ENCODE results near the gene DBF4B.

Gene DBF4B

DNA sequence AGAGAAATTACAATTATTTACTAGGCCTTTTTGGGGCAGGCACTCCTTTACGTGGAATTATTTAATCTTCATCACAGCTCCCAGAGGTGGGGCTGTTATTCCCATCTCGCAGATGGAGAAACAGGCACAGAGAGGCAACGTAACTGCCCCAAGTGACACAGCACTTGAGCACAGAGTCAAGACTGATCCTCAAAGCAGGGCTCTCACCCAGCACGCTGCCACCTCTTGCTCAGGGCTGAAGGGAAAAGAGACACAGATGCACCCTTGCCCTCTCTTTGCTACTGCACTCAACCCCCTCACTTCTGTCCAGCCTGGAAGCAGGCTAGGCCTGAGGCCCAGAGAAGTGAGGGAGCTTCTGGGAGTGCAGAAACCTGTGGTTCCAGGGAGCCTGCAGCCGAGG lies 54.7 kb downstream of the DBF4B start:
- H3K4me3 Mint-ChIP-seq: no peak overlapping the region
- no peaks in the 10 kb centered on the region for H3K36me3 Mint-ChIP-seq
- DNase-seq (ENCODE audit: low spot score in 2 of 2): no peak
- peaks cover 5% of the 10 kb centered on the region for H3K4me1 Mint-ChIP-seq
- H3K27ac Mint-ChIP-seq: no peak overlapping the region
- ATAC-seq: no peak
- H3K9me3 Mint-ChIP-seq: no peaks in the 10 kb centered on the region

GRCh38 chr17:44765965-44766364 lies 57.5 kb downstream of the DBF4B start:
- no peak for DNase-seq (ENCODE audit: low spot score in 2 of 2)
- Mint-ChIP-seq H3K4me1 (peaks cover 5% of the 10 kb centered on the region), H3K4me3 (no peak overlapping the region), H3K27ac (no peak overlapping the region), H3K36me3 (no peaks in the 10 kb centered on the region), H3K9me3 (no peaks in the 10 kb centered on the region)
- no peak for ATAC-seq

- no peak for ATAC-seq
- H3K27ac Mint-ChIP-seq: peak overlapping the region; percentile 43
Measured at GRCh38 chr17:44766409-44767038, 58.1 kb downstream of the DBF4B start.

DNA sequence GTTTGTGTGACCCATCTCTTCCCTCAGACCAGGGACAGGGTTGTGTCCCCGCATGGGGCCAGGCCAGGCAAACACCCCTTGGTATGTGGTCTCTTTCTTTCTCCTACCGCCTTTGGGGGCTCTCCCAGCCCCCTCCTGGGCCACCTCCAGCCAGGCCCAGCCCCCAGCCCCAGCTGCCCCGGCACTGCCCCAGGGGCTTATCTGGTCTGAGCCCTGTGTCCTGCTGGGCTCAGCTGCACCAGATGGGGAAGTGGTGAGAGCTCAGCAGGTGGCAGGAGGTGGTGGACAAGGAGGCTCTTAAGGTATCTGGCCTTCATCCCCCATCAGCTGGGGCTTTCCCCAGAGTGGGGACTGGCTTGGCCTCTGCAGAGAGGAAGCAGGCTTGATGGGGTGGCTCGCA lies 59.0 kb downstream of the DBF4B start:
- Mint-ChIP-seq H3K4me3 (no peak overlapping the region), H3K36me3 (no peaks in the 10 kb centered on the region), H3K9me3 (no peaks in the 10 kb centered on the region), H3K4me1 (peaks cover 5% of the 10 kb centered on the region), H3K27ac (no peak overlapping the region)
- DNase-seq (ENCODE audit: low spot score in 2 of 2) (no peak), ATAC-seq (no peak)

More at GRCh38 chr17:44766409-44767038, 58.1 kb downstream of the DBF4B start:
- Mint-ChIP-seq H3K4me1 (peaks cover 5% of the 10 kb centered on the region), H3K36me3 (no peaks in the 10 kb centered on the region), H3K9me3 (no peaks in the 10 kb centered on the region), H3K4me3 (no peak overlapping the region)
- DNase-seq (ENCODE audit: low spot score in 2 of 2): no peak

- H3K4me3 Mint-ChIP-seq: no peak overlapping the region
- H3K9me3 Mint-ChIP-seq: no peaks in the 10 kb centered on the region
- no peak for ATAC-seq
- no peak overlapping the region for H3K27ac Mint-ChIP-seq
- no peak for DNase-seq (ENCODE audit: low spot score in 2 of 2)
- H3K36me3 Mint-ChIP-seq: no peaks in the 10 kb centered on the region
- peaks cover 6% of the 10 kb centered on the region for H3K4me1 Mint-ChIP-seq
Measured at GRCh38 chr17:44768505-44769142, 60.2 kb downstream of the DBF4B start.

DNA sequence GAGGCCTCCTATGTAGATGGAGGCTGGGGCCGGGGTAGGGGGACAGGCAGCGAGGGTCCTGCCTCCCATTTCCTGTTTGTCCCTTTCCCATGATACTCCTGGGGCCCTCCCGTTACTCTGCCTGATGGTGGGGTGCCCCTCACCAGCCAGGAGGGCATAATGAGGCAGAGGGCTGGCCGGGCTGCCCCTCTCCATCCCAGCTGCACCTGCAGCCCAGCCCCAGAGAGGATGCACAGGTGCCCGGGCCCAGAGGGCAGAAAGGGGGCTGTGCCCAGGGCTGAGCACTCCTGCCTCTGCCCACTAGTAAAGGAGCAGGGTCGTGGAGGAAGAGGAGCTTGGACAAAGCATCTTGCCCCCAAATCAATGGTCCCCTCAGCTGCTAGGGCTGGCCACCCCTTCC lies 60.8 kb downstream of the DBF4B start:
- Mint-ChIP-seq H3K27ac (no peak overlapping the region), H3K4me1 (peaks cover 11% of the 10 kb centered on the region), H3K4me3 (no peak overlapping the region), H3K9me3 (no peaks in the 10 kb centered on the region), H3K36me3 (no peaks in the 10 kb centered on the region)
- no peak for DNase-seq (ENCODE audit: low spot score in 2 of 2)
- ATAC-seq: no peak

DNA sequence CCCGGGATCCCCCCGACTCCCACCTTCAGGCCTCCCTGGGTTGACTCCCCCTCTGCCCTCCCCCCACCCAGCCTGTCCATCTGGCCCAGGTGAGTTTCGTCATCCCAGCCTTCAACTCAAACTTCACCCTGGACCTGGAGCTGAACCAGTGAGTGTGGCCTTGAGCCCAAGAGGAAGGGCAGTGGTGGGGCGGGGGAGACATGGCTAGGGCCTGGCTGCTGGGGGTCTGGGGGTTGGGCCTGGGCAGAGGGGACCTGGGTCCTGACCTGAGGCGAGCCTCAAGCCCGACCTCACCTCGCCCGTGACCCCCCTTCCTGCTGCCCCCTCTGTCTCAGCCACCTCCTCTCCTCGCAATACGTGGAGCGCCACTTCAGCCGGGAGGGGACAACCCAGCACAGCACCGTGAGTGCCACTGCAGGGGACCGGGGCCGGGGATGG lies 61.2 kb downstream of the DBF4B start:
- Mint-ChIP-seq H3K36me3 (no peaks in the 10 kb centered on the region), H3K9me3 (no peaks in the 10 kb centered on the region), H3K4me1 (peaks cover 13% of the 10 kb centered on the region), H3K4me3 (no peak overlapping the region), H3K27ac (no peak overlapping the region)
- DNase-seq (ENCODE audit: low spot score in 2 of 2): no peak
- ATAC-seq: no peak

DNA sequence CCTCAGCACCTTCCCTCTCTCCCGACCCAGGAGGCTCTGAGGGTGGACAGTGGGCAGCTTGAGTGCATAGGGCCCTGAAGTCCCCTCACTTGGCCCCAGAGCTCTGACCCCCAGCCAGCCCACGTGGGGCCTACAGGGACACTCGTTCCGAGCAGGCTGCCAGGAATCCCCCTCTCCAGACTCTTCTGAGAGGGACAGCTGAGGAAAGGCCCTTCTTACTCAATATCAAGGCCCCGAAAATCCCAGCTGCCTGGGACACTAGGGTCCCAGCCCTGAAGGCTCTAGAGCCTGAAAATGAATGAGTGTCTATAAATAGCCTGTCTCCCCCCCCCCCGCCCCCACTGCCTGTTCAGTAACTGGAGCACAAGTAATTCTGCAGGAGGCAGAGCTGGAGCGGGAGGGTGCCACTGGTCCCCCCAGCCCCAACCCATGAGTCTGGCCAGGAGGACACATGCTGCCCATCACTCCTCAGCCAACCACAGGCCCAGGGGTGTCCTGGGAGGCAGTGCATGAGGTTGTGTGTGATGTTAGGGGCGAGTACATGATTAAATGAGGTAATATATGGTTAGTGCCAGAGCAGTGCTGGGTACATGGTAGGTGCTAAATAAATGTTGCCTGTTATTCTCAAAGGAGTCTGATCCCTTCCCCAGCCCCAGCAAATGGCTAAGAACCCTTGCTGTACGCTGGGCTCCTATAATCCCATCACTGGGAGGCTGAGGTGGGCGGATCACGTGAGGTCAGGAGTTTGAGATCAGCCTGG lies 61.9 kb downstream of the DBF4B start:
- Mint-ChIP-seq H3K27ac (no peak overlapping the region), H3K36me3 (no peaks in the 10 kb centered on the region), H3K9me3 (no peaks in the 10 kb centered on the region), H3K4me3 (no peak overlapping the region), H3K4me1 (peaks cover 18% of the 10 kb centered on the region)
- DNase-seq (ENCODE audit: low spot score in 2 of 2): no peak
- ATAC-seq: no peak

GRCh38 chr17:44772308-44773045 lies 64.0 kb downstream of the DBF4B start:
- Mint-ChIP-seq H3K4me3 (no peak overlapping the region), H3K27ac (no peak overlapping the region), H3K36me3 (no peaks in the 10 kb centered on the region), H3K9me3 (no peaks in the 10 kb centered on the region), H3K4me1 (peaks cover 30% of the 10 kb centered on the region)
- no peak for DNase-seq (ENCODE audit: low spot score in 2 of 2)
- ATAC-seq: no peak

DNA sequence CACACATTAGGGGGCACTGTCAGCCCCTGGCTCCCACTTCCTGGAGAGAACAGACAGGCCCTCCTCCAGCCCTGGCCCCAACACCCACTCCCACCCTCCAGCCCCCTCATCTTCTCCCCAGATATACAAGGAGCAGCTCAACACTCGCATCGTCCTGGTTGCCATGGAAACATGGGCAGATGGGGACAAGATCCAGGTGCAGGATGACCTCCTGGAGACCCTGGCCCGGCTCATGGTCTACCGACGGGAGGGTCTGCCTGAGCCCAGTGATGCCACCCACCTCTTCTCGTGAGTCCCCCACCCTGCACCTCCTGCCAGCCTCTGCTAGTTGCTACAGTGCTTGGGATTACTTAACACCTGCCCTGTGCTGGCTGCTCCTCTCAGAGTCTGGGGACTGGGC lies 64.7 kb downstream of the DBF4B start:
- Mint-ChIP-seq H3K9me3 (no peaks in the 10 kb centered on the region), H3K4me3 (no peak overlapping the region), H3K4me1 (peaks cover 25% of the 10 kb centered on the region), H3K27ac (no peak overlapping the region), H3K36me3 (no peaks in the 10 kb centered on the region)
- ATAC-seq: no peak
- DNase-seq (ENCODE audit: low spot score in 2 of 2): no peak

- H3K36me3 Mint-ChIP-seq: no peaks in the 10 kb centered on the region
- peak overlapping the region; percentile 84 for H3K4me3 Mint-ChIP-seq
- H3K27ac Mint-ChIP-seq: no peak overlapping the region
- peak; percentile 97 to 98 for DNase-seq (ENCODE audit: low spot score in 2 of 2)
- ATAC-seq: peak; percentile 57
- peaks cover 29% of the 10 kb centered on the region for H3K4me1 Mint-ChIP-seq
- no peaks in the 10 kb centered on the region for H3K9me3 Mint-ChIP-seq
Measured at GRCh38 chr17:44774271-44775135, 66.0 kb downstream of the DBF4B start.

GRCh38 chr17:44775136-44775837 lies 66.8 kb downstream of the DBF4B start:
- H3K4me3 Mint-ChIP-seq: peak overlapping the region; percentile 84
- peaks cover 33% of the 10 kb centered on the region for H3K4me1 Mint-ChIP-seq
- no peaks in the 10 kb centered on the region for H3K9me3 Mint-ChIP-seq
- ATAC-seq (peak; percentile 94), DNase-seq (ENCODE audit: low spot score in 2 of 2) (peak; percentile 83 to 97)
- no peak overlapping the region for H3K27ac Mint-ChIP-seq
- no peaks in the 10 kb centered on the region for H3K36me3 Mint-ChIP-seq

DNA sequence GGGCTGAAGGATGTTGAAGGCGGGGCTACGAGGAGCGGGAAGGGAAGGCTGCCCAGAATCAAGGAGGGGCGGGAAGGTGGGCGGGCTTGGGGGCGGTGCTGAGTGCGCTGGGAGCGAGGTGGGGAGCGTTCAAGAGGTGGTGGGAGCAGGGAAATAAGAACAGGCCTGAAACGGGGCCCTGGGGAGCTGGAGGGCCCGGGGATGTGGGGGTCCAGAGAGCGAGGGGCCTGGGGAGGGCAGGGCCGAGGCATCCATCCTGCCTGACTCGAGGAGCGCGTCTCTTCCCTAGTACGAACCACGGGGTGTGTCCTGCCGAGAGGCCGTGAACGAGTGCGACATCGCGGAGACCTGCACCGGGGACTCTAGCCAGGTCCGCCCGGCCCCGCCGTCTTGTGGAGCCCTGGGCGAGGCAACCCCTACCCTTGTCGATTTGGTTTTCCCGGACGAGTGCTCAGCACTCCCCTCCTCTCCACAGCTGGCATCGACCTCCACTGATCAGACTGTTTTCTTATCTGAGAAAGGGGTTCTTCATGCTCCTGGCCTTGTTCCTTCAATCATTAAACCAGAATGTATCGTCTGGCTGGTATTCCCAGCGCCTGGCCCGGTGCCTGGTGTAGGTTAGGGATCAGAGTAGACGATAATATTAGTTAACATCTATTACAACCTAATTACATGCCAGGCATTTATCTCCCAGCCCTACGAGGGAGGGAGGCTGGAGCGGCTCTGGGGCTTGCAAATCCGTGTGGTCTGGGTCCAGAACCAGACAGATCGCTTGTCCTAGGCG lies 67.6 kb downstream of the DBF4B start:
- peak overlapping the region; percentile 84 for H3K4me3 Mint-ChIP-seq
- ATAC-seq (peak; percentile 54), DNase-seq (ENCODE audit: low spot score in 2 of 2) (no peak)
- H3K27ac Mint-ChIP-seq: no peak overlapping the region
- H3K9me3 Mint-ChIP-seq: no peaks in the 10 kb centered on the region
- no peaks in the 10 kb centered on the region for H3K36me3 Mint-ChIP-seq
- H3K4me1 Mint-ChIP-seq: peaks cover 33% of the 10 kb centered on the region

Measured in stimulated activated effector memory CD8-positive, alpha-beta T cell treated with anti-CD3 and anti-CD28 coated beads, Interleukin-12 subunit alpha, Interleukin-12 subunit beta, amount 100 ng/mL, for 72 hours (primary cell).